Stimulated activated CD4-positive, alpha-beta T cell treated with anti-CD3 and anti-CD28 coated beads, Interleukin-4, amount 100 ng/mL, for 24 hours (primary cell): ENCODE results near the gene DMWD.

Experiments
- DNase-seq: peaks from one replicate; pipeline ENCODE4 v3.0.0-alpha.2; 2020

Gene DMWD

GRCh38 chr19:45739498-45740439 lies 52.9 kb downstream of the DMWD start:
- no peak for DNase-seq

DNA sequence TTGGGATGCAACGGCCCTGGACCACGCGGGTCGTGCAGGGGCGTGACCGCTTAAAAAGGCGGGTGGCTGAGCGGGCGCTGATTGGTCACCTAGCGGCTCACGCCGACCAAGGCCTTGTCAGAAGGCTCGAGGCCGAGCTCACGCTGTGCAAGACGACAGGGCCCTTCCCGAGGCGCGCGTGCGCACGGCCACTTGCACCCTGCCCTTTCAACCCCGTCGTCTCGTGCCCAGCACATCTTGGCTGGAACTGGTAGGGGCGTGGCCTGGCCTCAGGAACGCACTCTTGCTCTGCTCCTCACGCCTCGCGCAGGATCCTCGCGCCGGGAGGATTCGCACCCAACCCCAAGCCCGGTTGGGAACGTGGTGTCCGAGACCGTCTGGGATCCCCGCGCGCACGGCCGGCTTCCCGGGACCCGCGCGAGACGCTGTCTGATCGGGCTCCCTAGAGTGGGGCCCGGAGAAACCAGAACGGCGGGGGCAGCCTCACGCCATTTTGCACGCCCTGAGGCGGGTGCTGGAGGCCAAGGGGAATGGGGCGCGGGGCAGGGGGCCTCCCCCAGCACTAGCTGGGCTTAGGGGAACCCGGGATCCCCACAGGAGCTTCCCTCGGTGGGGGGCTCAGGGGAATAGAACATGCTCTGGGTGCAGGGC lies 59.4 kb downstream of the DMWD start, which contains the start of gene MEIOSIN:
TSS of gene MEIOSIN (plus strand) at position 280 of the 651 bp plus-strand sequence. CDS start 1,938 bp downstream, outside the sequence.
- no peak for DNase-seq
